Measurements from ENCODE around the gene FOXR1. TPM values are rescaled to one million over a fixed set of nuclear protein-coding genes. Genes with fewer than 3 reads are reported as not detected.

The FOXR1 gene, protein sequence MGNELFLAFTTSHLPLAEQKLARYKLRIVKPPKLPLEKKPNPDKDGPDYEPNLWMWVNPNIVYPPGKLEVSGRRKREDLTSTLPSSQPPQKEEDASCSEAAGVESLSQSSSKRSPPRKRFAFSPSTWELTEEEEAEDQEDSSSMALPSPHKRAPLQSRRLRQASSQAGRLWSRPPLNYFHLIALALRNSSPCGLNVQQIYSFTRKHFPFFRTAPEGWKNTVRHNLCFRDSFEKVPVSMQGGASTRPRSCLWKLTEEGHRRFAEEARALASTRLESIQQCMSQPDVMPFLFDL
- total RNA-seq = not detected

DNA sequence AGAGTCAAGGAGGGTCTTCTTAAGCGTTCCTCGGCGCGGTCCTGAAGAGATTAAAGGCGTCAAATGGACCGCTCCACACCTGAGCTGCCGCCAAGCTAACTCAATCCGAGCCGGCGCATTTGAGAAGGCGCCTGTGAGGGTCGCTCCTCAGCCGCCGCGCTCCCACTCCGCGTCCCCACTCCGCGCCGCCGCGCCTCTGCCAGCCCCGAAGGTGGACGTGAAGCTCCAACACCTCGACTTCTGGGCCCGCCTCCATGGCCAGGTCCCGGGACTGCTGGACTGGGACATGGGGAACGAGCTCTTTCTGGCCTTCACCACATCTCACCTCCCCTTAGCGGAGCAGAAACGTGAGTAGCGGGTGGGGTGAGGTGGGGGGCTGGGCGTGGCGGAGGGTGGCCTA is at the start of gene FOXR1:
FOXR1 (plus strand) TSS at position 116 of the 400 bp plus-strand sequence; CDS start at position 287, 171 bp downstream.
- Mint-ChIP-seq H3K36me3 (no peaks in the 10 kb centered on the region), H3K9me3 (no peaks in the 10 kb centered on the region), H3K27ac (no peak within 1 kb of the TSS)
- DNase-seq (ENCODE audit: low spot score in 2 of 2) (no peak), ATAC-seq (no peak)

DNA sequence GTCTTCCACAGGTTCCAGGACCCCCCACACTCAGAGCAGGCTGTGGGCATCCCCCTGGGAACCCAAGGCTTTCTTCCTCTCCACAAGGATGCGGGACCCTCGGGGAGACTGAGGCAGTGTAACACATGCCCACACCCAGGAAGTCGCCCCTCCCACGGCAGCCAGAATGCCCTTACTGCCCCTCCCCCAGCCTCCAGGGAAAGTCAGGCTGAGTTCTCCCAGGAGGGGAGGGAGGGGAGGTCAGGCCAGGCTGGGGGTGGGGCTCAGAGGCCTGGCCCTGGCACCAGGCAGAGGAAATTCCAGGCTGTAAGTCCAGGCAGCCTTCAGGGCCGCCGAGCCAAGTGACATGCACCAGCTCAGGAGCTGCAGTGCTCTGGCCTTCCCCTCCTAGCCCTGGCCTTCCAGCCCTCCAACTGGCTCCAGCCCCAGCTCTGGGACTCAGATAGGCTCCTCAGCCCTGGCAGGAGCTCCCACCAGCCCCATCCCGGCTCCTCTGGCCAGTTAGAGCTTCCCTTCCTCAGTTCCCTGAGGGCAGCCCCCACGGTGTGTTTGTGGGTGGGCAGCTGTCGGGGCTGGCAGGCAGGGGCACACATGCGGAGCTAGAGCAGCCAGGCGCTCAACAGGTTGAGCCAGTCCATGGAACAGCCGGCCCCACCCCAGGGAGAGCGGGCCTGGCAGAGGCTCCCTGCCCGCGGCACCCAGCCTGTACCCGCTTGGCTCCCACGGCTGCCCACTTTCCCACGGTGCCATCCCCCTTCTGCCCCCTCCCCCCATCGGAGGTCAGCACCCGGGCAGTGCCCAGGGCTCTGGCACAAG is 49.4 kb upstream of the FOXR1 start:
- Mint-ChIP-seq H3K36me3 (peaks cover 9 to 13% of the 10 kb centered on the region in 2 donors), H3K27ac (peak overlapping the region in 1 of 2 donors; percentile 94), H3K9me3 (no peaks in the 10 kb centered on the region)
- no peak for ATAC-seq
- DNase-seq (ENCODE audit: low spot score in 2 of 2) = no peak

DNA sequence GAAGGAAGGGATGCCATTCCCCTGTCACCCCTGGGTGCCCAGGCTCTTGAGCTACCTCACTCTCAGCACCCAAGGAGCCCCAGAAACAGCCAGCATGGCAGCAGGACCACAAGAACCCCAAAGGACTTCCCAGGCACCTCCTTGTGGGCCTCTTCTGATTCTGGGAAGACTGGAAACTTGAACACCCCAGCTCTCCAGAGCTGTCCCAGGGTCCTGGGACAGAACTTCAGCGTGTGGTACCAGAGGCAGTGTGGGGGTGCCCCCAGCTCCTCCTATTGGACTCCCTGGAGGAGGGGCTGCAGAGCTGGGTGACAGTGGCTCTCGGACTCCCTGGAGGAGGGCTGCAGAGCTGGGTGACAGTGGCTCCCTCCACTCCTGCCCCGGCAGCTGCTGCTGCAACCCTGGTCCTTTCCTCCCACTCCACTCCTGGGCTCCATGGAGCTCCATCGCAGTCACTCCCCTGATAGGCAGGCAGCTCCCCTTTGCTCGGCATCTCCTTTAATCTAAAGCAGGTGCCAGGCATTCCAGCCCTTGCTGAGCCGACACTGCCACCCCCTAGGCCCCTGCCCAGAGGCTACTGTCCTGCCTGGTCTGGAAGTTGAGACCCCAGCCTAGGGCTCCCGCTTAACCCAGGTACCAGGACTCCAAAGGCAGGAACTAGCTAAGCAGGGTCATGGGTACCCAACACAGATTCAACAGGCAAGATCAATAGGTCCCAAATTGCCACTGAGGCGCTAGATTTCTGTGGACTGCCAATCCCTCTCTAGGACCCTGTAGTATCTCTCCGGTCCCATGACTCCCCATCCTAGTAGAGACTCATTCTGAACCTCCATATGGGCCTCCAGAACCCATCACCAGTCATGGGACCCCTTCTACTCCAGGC is 48.6 kb upstream of the FOXR1 start:
- Mint-ChIP-seq H3K9me3 (no peaks in the 10 kb centered on the region), H3K36me3 (peaks cover 9 to 13% of the 10 kb centered on the region in 2 donors), H3K27ac (peak overlapping the region; percentile 63 to 78)
- DNase-seq (ENCODE audit: low spot score in 2 of 2) (no peak), ATAC-seq (no peak)

DNA sequence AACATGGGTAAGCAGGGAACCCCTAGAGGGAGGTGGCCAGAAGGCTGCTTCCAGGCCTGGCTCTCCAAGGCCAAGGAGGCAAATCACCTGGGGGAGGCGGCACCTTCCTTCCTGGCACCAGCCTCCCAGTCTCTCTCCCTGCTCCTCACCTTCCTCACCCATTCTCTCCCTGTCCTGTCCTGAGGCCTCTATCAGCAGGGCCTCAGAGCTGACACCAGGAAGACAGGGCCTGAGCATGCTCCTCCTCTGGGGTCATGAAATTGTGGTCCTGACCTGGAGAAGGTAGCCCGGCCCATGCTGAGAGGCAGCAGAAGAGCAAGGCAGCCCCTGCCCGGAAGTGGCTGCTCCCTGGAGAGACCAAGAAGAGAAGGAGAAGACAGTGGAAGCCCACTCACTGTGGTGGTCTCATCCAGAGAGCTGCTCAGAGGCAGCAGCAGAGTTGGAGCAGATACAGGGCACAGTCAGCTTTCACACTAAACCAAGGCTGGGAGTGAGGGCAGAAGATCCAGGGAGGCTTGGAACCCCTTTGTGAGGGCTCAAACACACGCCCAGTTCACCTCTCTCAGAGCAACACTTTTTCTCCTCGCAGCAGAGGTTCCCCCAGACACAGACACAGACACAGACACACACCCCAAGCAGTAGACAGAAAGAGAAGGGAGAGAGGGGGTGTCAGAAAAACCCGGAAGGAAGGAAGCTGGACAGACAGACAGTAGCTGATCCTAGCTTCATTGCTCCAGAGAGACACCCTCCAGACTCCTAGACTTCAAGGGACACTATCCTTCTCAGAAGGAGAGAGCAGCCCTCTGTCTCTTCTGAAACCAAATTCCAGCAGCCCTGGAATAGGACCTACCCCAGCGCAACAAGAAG is 47.6 kb upstream of the FOXR1 start:
- Mint-ChIP-seq H3K36me3 (peaks cover 9 to 13% of the 10 kb centered on the region in 2 donors), H3K9me3 (no peaks in the 10 kb centered on the region), H3K27ac (peak overlapping the region; percentile 63 to 78)
- ATAC-seq = no peak
- DNase-seq (ENCODE audit: low spot score in 2 of 2) = no peak

DNA sequence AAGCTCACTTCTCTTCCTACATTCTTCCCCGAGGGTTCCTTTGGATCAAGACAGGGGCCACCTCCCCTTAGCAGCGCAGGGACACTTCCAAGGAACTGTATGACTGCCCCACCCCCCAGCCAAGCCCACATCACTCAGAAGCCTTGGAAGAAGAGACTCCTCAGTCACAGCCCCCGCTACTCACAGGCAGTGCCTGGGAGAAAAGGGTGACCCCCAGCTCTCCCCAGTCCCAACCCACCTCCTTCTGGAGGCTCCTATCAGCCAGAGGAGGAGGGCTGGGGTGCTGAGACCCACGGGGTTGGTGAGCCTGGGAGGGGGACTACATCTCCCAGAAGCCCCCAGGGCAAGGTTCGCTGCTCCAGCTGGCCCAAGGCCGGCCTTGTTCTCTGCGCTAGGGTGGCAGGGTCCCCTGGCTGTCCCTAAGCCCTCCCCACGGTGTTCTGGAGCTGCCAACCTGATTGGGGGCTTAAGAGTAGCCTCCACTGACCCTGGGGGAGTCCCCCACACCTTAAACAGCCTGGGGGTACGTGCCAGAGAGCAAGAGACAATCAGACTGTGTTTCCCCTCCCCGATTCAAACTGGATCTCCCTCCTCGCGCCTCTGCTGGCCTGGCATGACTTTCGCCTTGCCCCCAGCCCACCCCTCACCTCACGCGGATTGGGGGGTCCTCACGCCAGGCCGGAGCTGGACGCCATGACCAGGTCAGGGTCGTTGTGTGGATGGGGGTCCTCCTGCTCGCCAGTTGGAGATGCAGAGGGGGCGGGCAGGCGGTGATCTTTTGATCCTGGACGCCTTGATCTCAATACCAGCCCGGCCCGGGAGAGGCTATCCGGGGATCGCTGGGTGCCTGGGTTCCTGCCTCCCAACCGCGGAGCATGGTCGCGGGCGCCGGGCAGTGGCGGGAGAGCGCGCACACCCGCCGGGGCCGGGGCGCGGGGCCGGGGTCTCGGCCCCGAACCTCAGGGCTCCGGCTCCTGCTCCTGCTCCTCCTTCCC is 46.7 kb upstream of the FOXR1 start:
- H3K9me3 Mint-ChIP-seq = no peaks in the 10 kb centered on the region
- peaks cover 9 to 13% of the 10 kb centered on the region in 2 donors for H3K36me3 Mint-ChIP-seq
- ATAC-seq (peak in 1 of 2 donors; percentile 17), DNase-seq (ENCODE audit: low spot score in 2 of 2) (no peak)
- peak overlapping the region; percentile 63 to 88 for H3K27ac Mint-ChIP-seq

DNA sequence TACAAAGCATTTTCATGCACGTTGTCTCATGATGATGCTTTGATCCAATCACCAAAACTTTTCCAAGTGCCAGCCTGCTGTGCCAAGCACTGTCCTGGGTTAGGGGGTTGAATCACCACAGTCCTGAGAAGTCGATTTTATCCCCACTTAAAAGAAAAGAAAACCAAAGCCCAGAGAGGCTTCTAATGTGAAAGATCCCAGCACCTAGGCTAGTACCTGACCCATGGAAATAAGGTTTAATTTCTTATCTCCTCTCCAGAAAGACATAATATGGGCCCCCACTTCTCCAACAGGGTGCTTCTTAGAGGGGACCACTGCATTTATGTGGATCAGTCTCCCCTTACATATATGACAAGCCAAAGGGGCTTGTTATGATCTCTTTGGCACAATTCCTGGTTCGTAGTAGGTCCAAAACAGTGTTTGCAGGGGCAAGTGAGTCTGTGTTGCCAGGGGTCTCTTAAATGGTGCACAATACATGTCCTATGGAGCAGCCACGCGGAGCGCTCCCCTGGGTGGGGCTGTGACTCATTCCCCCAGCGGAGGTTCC is 43.9 kb upstream of the FOXR1 start:
- H3K27ac Mint-ChIP-seq = peak overlapping the region; percentile 88 to 96
- no peak for ATAC-seq
- no peaks in the 10 kb centered on the region for H3K9me3 Mint-ChIP-seq
- peak in 1 of 2 donors; percentile 4 for DNase-seq (ENCODE audit: low spot score in 2 of 2)
- H3K36me3 Mint-ChIP-seq = peaks cover 9 to 13% of the 10 kb centered on the region in 2 donors

DNA sequence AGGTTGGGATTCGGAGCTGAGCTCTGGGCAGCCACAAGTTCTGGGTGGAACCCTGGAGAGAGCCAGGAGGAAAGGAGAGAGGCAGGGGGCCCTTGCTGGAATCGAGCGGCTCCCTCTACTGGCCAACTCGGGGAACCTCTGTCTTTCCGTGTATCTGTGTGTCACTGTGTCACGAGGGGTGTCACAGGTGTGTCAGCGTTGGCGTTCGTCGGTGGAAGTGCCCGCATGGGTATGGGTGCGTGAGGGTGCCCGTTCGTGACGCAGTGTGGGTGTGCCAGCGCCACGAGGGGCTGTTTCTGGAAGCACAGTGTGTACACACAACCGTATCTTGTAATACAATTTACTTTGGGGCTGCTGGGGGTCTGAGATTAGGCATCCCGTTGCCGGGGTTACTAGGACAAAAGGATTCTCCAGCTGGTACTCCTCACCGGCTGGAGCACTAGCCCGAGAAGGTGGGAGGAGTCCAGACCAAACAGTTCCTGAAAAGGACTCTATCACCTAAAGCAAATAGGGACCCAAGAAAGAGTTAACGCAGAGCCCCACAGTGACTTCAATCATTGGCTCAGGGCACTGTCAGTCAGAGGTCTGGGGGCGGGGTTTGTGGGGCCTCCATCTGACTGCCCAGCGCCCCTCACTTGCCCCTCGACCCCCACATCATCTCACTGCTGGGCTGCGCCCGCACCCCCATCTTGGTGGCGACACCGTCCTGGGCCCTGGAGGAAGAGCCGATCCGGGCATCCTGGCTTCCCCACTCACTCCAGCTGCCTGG is 43.3 kb upstream of the FOXR1 start:
- ATAC-seq (peak; percentile 60 to 68), DNase-seq (ENCODE audit: low spot score in 2 of 2) (peak; percentile 92 to 97)
- Mint-ChIP-seq H3K9me3 (no peaks in the 10 kb centered on the region), H3K27ac (peak overlapping the region; percentile 88 to 96), H3K36me3 (peaks cover 9 to 13% of the 10 kb centered on the region in 2 donors)

DNA sequence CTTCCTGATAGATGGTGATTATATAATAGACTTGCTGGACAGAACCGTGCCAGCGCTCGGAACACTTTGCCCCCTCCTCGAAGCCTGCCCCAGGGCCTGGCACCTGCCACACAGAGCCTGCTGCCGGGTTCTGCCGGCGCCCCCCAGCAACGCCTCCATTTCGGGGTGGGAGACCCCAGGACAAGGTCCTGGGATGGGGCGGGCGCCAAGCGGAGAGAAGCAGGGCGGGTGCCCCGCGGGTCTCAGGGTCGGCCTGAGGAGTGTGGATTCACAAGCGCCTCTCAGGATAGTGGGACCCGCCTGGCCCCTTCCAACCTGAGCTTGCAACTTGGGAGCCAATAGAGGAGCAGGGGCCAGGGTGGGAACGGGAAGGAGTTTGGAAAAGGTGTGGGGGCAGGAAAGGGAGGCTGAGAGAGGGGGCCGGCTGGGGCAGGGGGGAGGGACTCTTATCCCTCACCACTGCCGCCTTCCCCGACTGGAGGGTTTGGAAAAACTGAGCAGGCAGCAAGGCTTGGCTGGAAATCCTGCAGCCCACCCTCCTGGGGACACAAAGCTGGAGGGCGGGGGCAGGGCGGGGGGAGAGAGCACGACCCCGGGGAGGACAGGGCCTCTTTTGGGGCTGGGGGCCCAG is 42.6 kb upstream of the FOXR1 start:
- H3K9me3 Mint-ChIP-seq = no peaks in the 10 kb centered on the region
- DNase-seq (ENCODE audit: low spot score in 2 of 2) (peak; percentile 59 to 66), ATAC-seq (peak in 1 of 2 donors; percentile 12)
- H3K36me3 Mint-ChIP-seq = peaks cover 8 to 9% of the 10 kb centered on the region in 2 donors
- H3K27ac Mint-ChIP-seq = peak overlapping the region; percentile 88 to 96

DNA sequence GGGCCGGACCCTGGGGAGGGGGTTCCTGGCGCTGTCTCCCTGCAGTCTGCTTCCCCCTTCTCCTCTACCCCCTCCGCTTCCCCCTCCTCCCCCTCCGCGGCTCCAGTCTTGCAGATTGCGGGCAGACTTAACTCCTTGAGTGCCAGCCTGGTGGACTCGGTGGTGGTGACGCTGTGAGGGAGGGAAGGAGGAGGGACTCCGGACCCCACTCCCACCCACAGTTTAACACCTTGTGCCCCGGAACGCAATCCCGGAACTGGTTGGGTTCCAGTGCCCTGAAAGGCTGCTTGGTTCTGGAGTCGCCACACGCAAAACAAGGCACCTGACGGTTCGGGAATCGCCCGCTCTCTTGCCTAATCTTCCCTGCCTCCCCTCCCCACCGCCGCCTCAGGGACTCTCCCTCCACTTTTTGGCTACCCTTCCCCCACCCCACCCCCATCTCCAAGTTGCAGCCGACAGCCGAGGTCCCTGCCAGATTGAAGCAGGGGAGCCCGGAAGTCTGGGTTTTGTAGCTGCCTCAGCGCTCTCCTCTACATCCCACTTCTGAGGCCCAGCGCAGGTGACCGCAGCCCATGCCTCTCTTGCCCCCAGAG is 42.0 kb upstream of the FOXR1 start:
- peak; percentile 67 to 81 for DNase-seq (ENCODE audit: low spot score in 2 of 2)
- ATAC-seq = peak; percentile 23 to 41
- peak overlapping the region; percentile 88 to 94 for H3K27ac Mint-ChIP-seq
- H3K36me3 Mint-ChIP-seq = peaks cover 2 to 6% of the 10 kb centered on the region in 2 donors
- H3K9me3 Mint-ChIP-seq = no peaks in the 10 kb centered on the region

DNA sequence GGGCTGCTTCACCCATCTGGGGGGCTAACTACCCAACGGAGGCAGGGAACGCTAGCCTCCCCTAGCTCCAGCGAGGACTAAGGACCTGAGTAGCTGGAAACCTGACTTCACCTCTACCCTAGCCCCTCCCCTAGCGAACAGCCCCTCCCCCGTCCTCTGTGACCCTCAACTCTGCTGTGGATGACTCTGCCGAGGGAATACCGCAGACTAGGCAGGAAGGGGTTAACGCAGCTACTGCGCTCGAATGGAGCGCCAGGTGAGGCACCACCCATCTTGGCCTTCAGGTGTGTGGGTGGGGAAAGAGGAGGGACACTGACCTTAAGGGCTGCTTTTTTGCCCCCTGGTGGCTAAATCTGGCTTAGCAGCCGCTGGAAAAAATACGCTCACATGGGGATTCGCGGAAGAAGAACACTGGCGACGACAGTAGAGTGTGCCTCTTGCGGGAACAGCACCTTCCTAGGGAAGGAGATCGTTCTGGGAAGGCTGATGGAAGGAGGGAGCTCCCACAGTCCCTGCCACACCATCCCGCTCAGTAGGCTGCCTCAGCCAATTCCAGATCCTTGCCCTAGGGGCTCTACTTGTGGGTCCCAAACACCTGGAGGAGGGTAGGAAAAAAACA is 41.4 kb upstream of the FOXR1 start:
- no peaks in the 10 kb centered on the region for H3K9me3 Mint-ChIP-seq
- H3K36me3 Mint-ChIP-seq = no peaks in the 10 kb centered on the region
- peak overlapping the region; percentile 88 to 94 for H3K27ac Mint-ChIP-seq
- DNase-seq (ENCODE audit: low spot score in 2 of 2) (peak; percentile 92 to 94), ATAC-seq (peak; percentile 34 to 40)

DNA sequence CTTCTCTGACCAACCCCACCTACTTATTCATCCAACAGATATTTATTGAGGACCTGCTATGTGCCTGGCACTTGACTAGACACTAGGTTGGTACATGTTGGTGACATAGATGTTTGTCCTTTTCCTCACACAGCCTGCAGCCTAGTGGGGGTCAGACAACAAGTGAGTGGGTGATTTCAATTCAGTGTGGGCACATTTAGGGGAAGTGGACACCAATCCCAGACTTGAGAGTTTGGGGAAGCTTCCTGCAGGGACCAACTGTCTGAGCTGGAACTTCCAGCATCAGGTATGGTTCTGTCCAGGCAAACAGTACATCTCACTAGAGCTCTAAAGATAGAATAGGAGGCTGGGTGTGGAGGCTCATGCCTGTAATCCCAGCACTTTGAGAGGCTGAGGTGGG is 40.0 kb upstream of the FOXR1 start:
- Mint-ChIP-seq H3K27ac (peak overlapping the region in 1 of 2 donors; percentile 88), H3K36me3 (no peaks in the 10 kb centered on the region), H3K9me3 (no peaks in the 10 kb centered on the region)
- no peak for DNase-seq (ENCODE audit: low spot score in 2 of 2)
- ATAC-seq = no peak

DNA sequence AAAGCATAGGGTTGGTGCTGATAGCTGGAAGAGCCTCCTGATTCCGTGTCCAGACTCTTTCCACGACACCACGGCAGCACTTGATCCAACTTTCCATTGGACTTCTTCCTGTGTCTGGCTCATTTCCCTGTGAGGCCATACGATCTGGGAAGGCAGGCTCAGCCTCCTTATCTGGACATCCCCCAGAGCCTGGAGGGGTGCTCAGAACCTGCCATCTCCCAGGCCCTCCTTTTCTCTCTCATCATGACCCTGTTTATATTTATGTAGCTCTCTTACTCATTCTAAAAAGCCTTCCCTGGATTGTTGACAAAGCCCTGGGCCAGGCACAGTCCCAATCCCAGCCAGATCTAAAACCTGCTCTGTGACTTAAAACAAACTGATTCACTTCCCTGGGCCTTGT is 38.1 kb upstream of the FOXR1 start:
- Mint-ChIP-seq H3K36me3 (no peaks in the 10 kb centered on the region), H3K9me3 (no peaks in the 10 kb centered on the region), H3K27ac (peak overlapping the region; percentile 1 to 34)
- no peak for DNase-seq (ENCODE audit: low spot score in 2 of 2)
- no peak for ATAC-seq

DNA sequence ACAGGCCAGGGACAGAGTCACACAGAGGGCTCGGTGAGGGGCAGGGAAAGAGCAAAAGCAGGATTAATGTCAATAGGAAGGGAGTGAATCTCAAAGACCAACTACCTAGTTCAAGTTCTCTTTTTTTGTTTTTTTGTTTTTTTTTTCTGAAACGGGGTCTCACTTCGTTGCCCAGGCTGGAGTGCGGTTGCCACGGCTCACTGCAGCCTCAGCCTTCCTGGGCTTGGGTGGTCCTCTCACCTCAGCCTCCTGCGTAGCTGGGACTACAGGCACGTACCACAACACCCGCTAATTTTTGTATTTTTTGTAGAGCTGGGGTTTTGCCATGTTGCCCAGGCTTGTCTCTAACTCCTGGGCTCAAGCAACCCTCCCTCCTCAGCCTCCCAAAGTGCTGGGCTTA is 36.2 kb upstream of the FOXR1 start:
- H3K9me3 Mint-ChIP-seq = no peaks in the 10 kb centered on the region
- no peak for ATAC-seq

More for the DNA sequence above, 36.2 kb upstream of the FOXR1 start:
- H3K27ac Mint-ChIP-seq = no peak overlapping the region
- no peak for DNase-seq (ENCODE audit: low spot score in 2 of 2)
- no peaks in the 10 kb centered on the region for H3K36me3 Mint-ChIP-seq
